ENCODE results near the gene DNAJC12.
"Not testable (repeated sequence)": the region's sequence is repeated elsewhere in the genome, so short reads cannot be mapped to it uniquely, and the experiment has no call there.

DNAJC12 gene

DNA sequence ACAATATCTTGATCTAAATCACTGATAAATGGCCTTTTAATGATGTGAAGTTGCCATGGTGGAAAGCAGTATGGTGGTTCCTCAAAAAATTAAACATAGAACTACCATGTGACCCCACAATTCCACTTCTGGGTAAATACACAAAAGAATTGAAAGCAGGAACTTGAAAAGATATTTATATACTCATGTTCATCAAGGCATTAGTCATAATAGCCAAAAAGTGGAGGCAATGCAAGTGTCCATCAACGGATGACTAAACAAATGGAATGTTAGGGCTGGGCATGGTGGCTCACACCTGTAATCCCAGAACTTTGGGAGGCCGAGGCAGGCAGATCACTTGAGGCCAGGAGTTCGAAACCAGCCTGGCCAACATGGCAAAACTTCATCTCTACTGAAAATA is 2.0 kb upstream of the DNAJC12 start:
- no peak for DNase-seq (ENCODE audit: low read depth, low spot score)

GRCh38 chr10:67839511-67839910 is 1.5 kb upstream of the DNAJC12 start:
- DNase-seq (ENCODE audit: low read depth, low spot score): not testable (repeated sequence)

DNA sequence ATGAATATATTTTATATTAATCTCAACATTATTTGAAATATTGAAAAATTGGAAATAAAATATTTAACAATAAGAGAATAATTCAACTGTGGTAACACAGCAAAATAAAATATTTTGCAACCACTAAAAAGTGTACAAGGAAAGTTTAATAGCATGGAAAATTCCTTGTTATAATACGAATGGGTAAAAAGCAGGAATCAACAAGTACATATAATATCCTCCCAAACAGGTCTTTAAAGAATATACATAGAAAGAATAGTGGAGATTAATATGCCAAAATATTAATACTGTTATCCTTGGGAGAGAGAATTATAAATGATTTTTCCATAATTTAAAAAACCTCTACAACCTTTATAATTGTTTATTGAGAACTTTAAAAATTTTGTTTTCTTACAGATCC is 1.0 kb downstream of the DNAJC12 start:
- DNase-seq (ENCODE audit: low read depth, low spot score): no peak

GRCh38 chr10:67836488-67836887 is 1.5 kb downstream of the DNAJC12 start:
- DNase-seq (ENCODE audit: low read depth, low spot score): no peak

- DNase-seq (ENCODE audit: low read depth, low spot score): not testable (repeated sequence)
Observed at GRCh38 chr10:67835541-67836394, 2.2 kb downstream of the DNAJC12 start.

- DNase-seq (ENCODE audit: low read depth, low spot score): no peak
Observed at GRCh38 chr10:67834375-67834774, 3.6 kb downstream of the DNAJC12 start.

GRCh38 chr10:67827811-67828210 is 10.2 kb downstream of the DNAJC12 start:
- DNase-seq (ENCODE audit: low read depth, low spot score): no peak

- no peak for DNase-seq (ENCODE audit: low read depth, low spot score)
Observed at GRCh38 chr10:67819768-67820204, 18.2 kb downstream of the DNAJC12 start.

- DNase-seq (ENCODE audit: low read depth, low spot score): no peak
Observed at GRCh38 chr10:67818323-67818722, 19.7 kb downstream of the DNAJC12 start.

- DNase-seq (ENCODE audit: low read depth, low spot score): no peak
Observed at GRCh38 chr10:67816719-67817118, 21.3 kb downstream of the DNAJC12 start.

DNA sequence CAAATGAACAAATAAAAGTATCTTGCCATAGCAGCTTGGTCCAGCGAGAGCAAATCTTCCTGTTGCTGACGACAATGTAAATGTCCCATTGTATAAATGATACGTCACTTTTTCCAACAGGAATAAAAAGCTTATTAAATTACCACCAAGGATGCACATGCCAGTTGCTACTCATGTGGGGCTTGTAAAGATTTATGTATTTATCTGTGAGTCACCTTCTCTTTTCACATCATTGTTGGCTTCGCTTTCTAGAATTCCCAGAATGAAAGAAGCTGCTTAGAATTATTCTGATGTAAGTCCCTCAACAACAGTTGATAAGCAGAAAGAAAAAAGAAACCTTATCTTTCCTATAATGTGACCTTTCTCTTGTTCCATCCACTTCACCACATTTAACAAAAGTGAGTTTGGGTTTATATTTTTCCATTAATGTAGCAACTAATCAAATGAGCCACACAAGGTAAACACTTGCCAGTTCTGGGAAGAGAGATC is 22.4 kb downstream of the DNAJC12 start:
- DNase-seq (ENCODE audit: low read depth, low spot score): no peak

DNA sequence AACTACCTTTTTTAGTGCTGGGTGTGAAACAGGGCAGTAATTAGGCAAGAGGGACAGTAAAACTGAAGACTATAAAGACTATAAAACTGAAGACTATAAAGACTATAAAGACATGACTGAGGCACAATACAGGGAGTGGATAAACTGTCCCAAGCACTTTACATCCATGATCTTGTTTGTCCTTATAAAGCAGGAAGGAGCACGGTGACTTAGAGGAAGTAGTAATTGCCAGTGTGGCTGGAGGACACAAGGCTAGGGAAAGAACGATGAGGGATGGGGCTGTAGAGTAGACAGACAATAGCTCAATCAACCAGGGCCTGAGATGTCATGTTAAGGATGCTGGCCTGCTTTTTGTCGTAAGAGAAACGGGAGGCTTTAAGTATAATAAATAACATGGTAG is 26.0 kb downstream of the DNAJC12 start:
- no peak for DNase-seq (ENCODE audit: low read depth, low spot score)

- DNase-seq (ENCODE audit: low read depth, low spot score): no peak
Observed at GRCh38 chr10:67809107-67809506, 28.9 kb downstream of the DNAJC12 start.

DNA sequence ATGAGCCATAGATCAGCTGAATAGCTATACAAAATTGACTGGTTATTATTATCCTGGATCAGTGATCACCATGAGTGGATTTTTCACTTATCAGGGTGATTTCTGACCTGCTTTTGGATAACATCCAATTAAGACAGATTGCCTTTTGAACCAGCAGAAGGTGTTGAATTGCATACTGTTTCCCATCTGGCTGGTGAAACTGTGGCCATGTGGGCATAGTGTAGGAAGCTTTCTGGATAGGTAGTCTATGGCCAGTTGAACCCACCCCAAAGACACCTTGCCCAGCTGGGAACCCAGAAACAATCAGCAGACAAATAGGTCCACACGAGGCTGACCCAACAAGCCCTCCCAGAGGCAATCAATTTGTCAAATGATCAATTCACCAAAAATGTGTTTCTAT is 29.3 kb downstream of the DNAJC12 start:
- no peak for DNase-seq (ENCODE audit: low read depth, low spot score)

DNA sequence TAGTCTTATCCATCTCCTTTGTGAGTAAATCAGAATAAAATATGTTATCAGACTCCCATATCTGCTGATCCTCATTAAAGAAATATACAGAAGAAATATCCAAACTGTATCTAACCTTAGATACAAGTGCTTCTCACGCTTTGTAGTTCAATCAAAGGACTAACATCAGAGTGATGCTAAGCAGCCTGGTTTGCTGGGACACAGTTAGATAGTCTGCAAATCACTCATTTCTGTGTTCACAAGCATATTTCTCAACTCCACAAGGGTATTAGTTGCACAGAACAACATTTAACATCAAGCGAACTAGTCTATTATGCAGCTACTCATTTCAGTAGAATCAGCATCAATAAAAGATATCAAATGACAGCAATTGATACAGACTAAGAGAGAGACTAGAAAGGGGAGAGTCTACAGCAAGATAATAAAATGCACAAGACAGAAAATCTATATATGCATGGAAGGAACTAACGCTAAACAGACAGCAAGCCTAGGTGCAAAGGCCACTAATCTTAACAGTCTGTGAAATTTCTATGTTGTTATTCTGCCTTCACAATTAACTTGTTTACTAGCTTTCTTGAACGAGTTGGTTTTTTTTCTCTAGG is 30.0 kb downstream of the DNAJC12 start:
- DNase-seq (ENCODE audit: low read depth, low spot score): no peak

DNA sequence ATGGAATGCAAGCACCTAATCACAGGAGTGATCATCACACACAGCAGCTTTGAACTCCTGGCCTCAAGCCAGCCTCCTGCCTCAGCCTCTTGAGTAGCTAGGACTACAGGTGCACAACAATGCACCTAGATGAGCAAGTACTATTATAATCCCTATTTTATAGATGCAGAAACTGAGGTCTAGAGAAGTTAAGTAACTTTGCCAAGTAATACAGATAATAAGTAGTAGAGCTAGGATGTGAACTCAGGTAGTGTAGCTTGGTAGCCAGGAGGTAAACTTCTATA is 33.7 kb downstream of the DNAJC12 start:
- no peak for DNase-seq (ENCODE audit: low read depth, low spot score)

DNA sequence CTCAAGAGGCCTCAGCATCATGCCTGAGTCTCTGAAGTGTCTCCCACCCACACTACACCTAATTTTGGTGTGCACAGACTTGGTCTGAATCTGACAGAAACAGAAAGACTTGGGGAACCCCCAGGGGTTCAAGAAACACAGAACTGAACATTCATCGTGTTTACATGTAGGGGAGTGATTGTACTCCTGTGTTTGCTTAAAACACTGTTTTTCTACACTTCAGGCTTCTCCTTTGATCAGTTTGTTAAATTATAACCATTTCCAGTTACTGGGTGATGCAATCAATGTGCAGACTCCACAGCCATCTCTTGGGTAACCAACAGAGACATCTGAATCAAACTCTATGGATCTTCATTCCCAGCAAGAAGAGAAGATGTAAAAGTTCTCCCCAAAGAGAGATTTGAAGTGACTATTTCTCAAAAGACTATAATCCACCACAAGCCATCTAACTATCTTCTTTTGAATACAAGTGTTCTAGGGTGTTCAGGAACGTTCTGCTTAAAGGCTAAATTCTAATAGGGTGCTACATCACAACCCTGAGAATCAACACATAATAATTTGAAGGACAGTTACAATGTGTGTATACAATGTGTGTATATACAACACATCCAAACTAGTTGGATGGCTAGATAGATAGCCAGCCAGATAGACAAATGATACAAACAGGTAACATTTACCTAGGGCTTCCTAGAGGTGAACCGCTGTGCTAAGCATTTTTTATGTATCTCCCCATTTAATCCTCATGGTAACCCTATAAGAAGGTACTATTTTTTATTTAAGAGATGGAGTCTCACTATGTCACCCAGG is 34.2 kb downstream of the DNAJC12 start:
- DNase-seq (ENCODE audit: low read depth, low spot score): no peak

- DNase-seq (ENCODE audit: low read depth, low spot score): no peak
Observed at GRCh38 chr10:67802767-67803538, 35.0 kb downstream of the DNAJC12 start.

GRCh38 chr10:67801118-67801517 is 36.9 kb downstream of the DNAJC12 start:
- no peak for DNase-seq (ENCODE audit: low read depth, low spot score)

DNA sequence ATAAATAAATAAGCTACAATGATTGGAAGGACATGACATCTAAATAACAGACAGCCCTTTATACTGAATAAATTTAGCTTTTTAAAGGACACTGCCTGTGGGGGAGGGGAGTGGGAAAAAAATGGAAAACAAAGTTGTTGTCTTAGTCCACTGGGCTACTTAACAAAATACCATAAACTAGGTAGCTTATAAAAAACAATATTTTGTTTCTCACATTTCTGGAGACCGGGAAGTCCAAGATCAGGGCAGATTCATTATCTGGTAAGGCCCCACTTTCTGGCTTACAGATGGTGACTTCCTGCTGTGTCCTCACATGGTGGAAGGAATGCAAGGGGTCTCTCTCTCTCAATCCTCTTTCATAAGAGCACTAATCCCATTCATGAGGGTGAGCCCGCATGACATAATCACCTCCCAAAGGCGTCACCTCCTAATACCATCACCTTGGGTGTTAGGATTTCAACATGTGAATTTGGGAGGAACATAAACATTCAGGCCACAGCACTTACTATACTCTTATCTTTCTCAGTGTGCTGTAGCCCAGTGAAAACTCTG is 43.0 kb downstream of the DNAJC12 start:
- DNase-seq (ENCODE audit: low read depth, low spot score): no peak

DNA sequence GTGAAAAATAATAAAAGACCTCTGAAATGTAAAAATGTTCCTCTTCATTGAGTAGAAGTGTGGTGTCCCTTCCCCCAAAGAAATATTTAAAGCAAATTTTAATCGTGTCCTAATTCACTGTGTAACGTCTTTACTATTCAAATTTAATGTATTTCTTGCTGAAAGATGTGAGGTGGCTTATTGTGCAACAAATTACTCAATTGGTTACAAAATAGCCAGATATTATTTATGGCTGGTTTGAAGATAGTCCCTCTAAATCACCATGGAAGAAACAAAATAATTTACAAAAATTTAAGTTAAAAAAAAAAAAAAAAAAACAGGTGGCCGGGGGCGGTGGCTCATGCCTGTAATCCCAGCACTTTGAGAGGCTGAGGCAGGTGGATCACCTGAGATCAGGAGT is 43.7 kb downstream of the DNAJC12 start:
- no peak for DNase-seq (ENCODE audit: low read depth, low spot score)

Measured in ELF-1 (cell line).